ENCODE measurements around the gene UNC93A.

The UNC93A gene

GRCh38 chr6:167293088-167293589, 2.0 kb downstream of the UNC93A start:
- no peak for DNase-seq (ENCODE audit: low read depth in 2 of 2)

GRCh38 chr6:167293590-167294091, 2.5 kb downstream of the UNC93A start:
- DNase-seq (ENCODE audit: low read depth in 2 of 2), result no peak

GRCh38 chr6:167294241-167294640, 3.1 kb downstream of the UNC93A start:
- DNase-seq (ENCODE audit: low read depth in 2 of 2), result no peak

- no peak for DNase-seq (ENCODE audit: low read depth in 2 of 2)
Observed at GRCh38 chr6:167294651-167295494, 3.8 kb downstream of the UNC93A start.

GRCh38 chr6:167295495-167296292, 4.6 kb downstream of the UNC93A start:
- no peak for DNase-seq (ENCODE audit: low read depth in 2 of 2)

GRCh38 chr6:167296293-167296690, 5.2 kb downstream of the UNC93A start:
- DNase-seq (ENCODE audit: low read depth in 2 of 2), result no peak

GRCh38 chr6:167296902-167297301, 5.8 kb downstream of the UNC93A start:
- DNase-seq (ENCODE audit: low read depth in 2 of 2), result no peak

- DNase-seq (ENCODE audit: low read depth in 2 of 2), result no peak
Observed at GRCh38 chr6:167298127-167298526, 7.0 kb downstream of the UNC93A start.

- no peak for DNase-seq (ENCODE audit: low read depth in 2 of 2)
Observed at GRCh38 chr6:167299641-167300308, 8.7 kb downstream of the UNC93A start.

GRCh38 chr6:167300902-167301777, 10.0 kb downstream of the UNC93A start:
- DNase-seq (ENCODE audit: low read depth in 2 of 2), result no peak

- DNase-seq (ENCODE audit: low read depth in 2 of 2), result no peak
Observed at GRCh38 chr6:167302074-167302473, 11.0 kb downstream of the UNC93A start.

GRCh38 chr6:167302796-167303195, 11.7 kb downstream of the UNC93A start:
- DNase-seq (ENCODE audit: low read depth in 2 of 2), result no peak

- no peak for DNase-seq (ENCODE audit: low read depth in 2 of 2)
Observed at GRCh38 chr6:167303675-167304625, 12.8 kb downstream of the UNC93A start.

GRCh38 chr6:167304912-167305311, 13.8 kb downstream of the UNC93A start:
- no peak for DNase-seq (ENCODE audit: low read depth in 2 of 2)

- DNase-seq (ENCODE audit: low read depth in 2 of 2), result no peak
Observed at GRCh38 chr6:167305796-167306195, 14.7 kb downstream of the UNC93A start.

- DNase-seq (ENCODE audit: low read depth in 2 of 2), result no peak
Observed at GRCh38 chr6:167306401-167306998, 15.4 kb downstream of the UNC93A start.

GRCh38 chr6:167307342-167307955, 16.3 kb downstream of the UNC93A start:
- no peak for DNase-seq (ENCODE audit: low read depth in 2 of 2)

GRCh38 chr6:167308207-167308606, 17.1 kb downstream of the UNC93A start:
- DNase-seq (ENCODE audit: low read depth in 2 of 2), result no peak

All from stimulated activated CD8-positive, alpha-beta memory T cell treated with anti-CD3 and anti-CD28 coated beads, Interleukin-7, amount 100 ng/mL, for 1 hour (primary cell).